Measurements from ENCODE around the gene CAMSAP2.

The CAMSAP2 gene

GRCh38 chr1:200708161-200708560 is 30.5 kb upstream of the CAMSAP2 start:
- TF ChIP-seq EP300 (IDR thresholded peaks at IDR 0.05; ENCODE audit: borderline replicate concordance) (no peak), TAF1 (IDR thresholded peaks at IDR 0.05; ENCODE audit: low read depth) (no peak), FOXM1 (IDR thresholded peaks at IDR 0.05; ENCODE audit: borderline replicate concordance, low read depth) (no peak), NFIC (IDR thresholded peaks at IDR 0.05) (no peak), TCF12 (IDR thresholded peaks at IDR 0.05; ENCODE audit: low read depth) (no peak), TEAD4 (IDR thresholded peaks at IDR 0.05) (no peak), MAX (IDR thresholded peaks at IDR 0.05) (no peak), YY1 (IDR thresholded peaks at IDR 0.05; ENCODE audit: low read depth) (no peak), ZBTB7A (IDR thresholded peaks at IDR 0.05; ENCODE audit: low read depth) (no peak), EGR1 (IDR thresholded peaks at IDR 0.05) (no peak), RAD21 (IDR thresholded peaks at IDR 0.05; ENCODE audit: low read depth) (no peak), USF1 (IDR thresholded peaks at IDR 0.05) (no peak), CEBPB (IDR thresholded peaks at IDR 0.05) (no peak)

GRCh38 chr1:200708769-200709168 is 29.9 kb upstream of the CAMSAP2 start:
- no peak for TF ChIP-seq TAF1 (IDR thresholded peaks at IDR 0.05; ENCODE audit: low read depth)

GRCh38 chr1:200710166-200710565 is 28.5 kb upstream of the CAMSAP2 start:
- TF ChIP-seq EGR1 (IDR thresholded peaks at IDR 0.05) (no peak), YY1 (IDR thresholded peaks at IDR 0.05; ENCODE audit: low read depth) (no peak), TCF12 (IDR thresholded peaks at IDR 0.05; ENCODE audit: low read depth) (no peak), TEAD4 (IDR thresholded peaks at IDR 0.05) (no peak), TAF1 (IDR thresholded peaks at IDR 0.05; ENCODE audit: low read depth) (no peak), USF1 (IDR thresholded peaks at IDR 0.05) (no peak), RAD21 (IDR thresholded peaks at IDR 0.05; ENCODE audit: low read depth) (no peak), MAX (IDR thresholded peaks at IDR 0.05) (no peak), EP300 (IDR thresholded peaks at IDR 0.05; ENCODE audit: borderline replicate concordance) (no peak), NFIC (IDR thresholded peaks at IDR 0.05) (no peak), CEBPB (IDR thresholded peaks at IDR 0.05) (no peak), FOXM1 (IDR thresholded peaks at IDR 0.05; ENCODE audit: borderline replicate concordance, low read depth) (no peak), ZBTB7A (IDR thresholded peaks at IDR 0.05; ENCODE audit: low read depth) (no peak), CREB1 (IDR thresholded peaks at IDR 0.05; ENCODE audit: low read depth) (no peak), REST (IDR thresholded peaks at IDR 0.05; ENCODE audit: low read depth) (no peak)

GRCh38 chr1:200714504-200715187 is 24.0 kb upstream of the CAMSAP2 start:
- no peak for TF ChIP-seq USF1 (IDR thresholded peaks at IDR 0.05)
- no peak for TF ChIP-seq YY1 (IDR thresholded peaks at IDR 0.05; ENCODE audit: low read depth)
- no peak for TF ChIP-seq ZBTB7A (IDR thresholded peaks at IDR 0.05; ENCODE audit: low read depth)

GRCh38 chr1:200720199-200720598 is 18.5 kb upstream of the CAMSAP2 start:
- TF ChIP-seq YY1 (IDR thresholded peaks at IDR 0.05; ENCODE audit: low read depth), result no peak
- no peak for TF ChIP-seq EGR1 (IDR thresholded peaks at IDR 0.05)
- TF ChIP-seq CREB1 (IDR thresholded peaks at IDR 0.05; ENCODE audit: low read depth), result no peak
- no peak for TF ChIP-seq TCF12 (IDR thresholded peaks at IDR 0.05; ENCODE audit: low read depth)
- TF ChIP-seq EP300 (IDR thresholded peaks at IDR 0.05; ENCODE audit: borderline replicate concordance), result no peak
- TF ChIP-seq CEBPB (IDR thresholded peaks at IDR 0.05), result no peak
- no peak for TF ChIP-seq TEAD4 (IDR thresholded peaks at IDR 0.05)
- TF ChIP-seq TAF1 (IDR thresholded peaks at IDR 0.05; ENCODE audit: low read depth), result no peak
- TF ChIP-seq RAD21 (IDR thresholded peaks at IDR 0.05; ENCODE audit: low read depth), result no peak

- no peak for TF ChIP-seq ZBTB7A (IDR thresholded peaks at IDR 0.05; ENCODE audit: low read depth)
- TF ChIP-seq REST (IDR thresholded peaks at IDR 0.05; ENCODE audit: low read depth), result no peak
- no peak for TF ChIP-seq YY1 (IDR thresholded peaks at IDR 0.05; ENCODE audit: low read depth)
- no peak for TF ChIP-seq TEAD4 (IDR thresholded peaks at IDR 0.05)
- no peak for TF ChIP-seq FOXM1 (IDR thresholded peaks at IDR 0.05; ENCODE audit: borderline replicate concordance, low read depth)
- no peak for TF ChIP-seq NFIC (IDR thresholded peaks at IDR 0.05)
- TF ChIP-seq MAX (IDR thresholded peaks at IDR 0.05), result no peak
- TF ChIP-seq CREB1 (IDR thresholded peaks at IDR 0.05; ENCODE audit: low read depth), result no peak
- TF ChIP-seq EP300 (IDR thresholded peaks at IDR 0.05; ENCODE audit: borderline replicate concordance), result no peak
- TF ChIP-seq RAD21 (IDR thresholded peaks at IDR 0.05; ENCODE audit: low read depth), result no peak
- TF ChIP-seq TCF12 (IDR thresholded peaks at IDR 0.05; ENCODE audit: low read depth), result no peak
- TF ChIP-seq TAF1 (IDR thresholded peaks at IDR 0.05; ENCODE audit: low read depth), result no peak
- no peak for TF ChIP-seq EGR1 (IDR thresholded peaks at IDR 0.05)
These were observed 14.6 kb upstream of the CAMSAP2 start for GRCh38 chr1:200724064-200724463.

All from Ishikawa (cell line).